Activated CD4-positive, alpha-beta T cell treated with anti-CD3 and anti-CD28 coated beads, Interleukin-2, amount 50 U/mL, for 16 hours (primary cell): ENCODE data around the gene ARMC9.
"Not testable (repeated sequence)": the region's sequence is repeated elsewhere in the genome, so short reads cannot be mapped to it uniquely, and the experiment has no call there.

Experiments used
- DNase-seq: peaks from one replicate; pipeline ENCODE4 v3.0.0-alpha.2; 2020

ARMC9 gene

GRCh38 chr2:231348173-231348572 is 149.7 kb downstream of the ARMC9 start:
- DNase-seq: no peak

GRCh38 chr2:231348704-231349373 is 150.4 kb downstream of the ARMC9 start:
- no peak for DNase-seq

- not testable (repeated sequence) for DNase-seq
Measured at GRCh38 chr2:231349374-231349735, 150.9 kb downstream of the ARMC9 start.

- DNase-seq: no peak
Measured at GRCh38 chr2:231351648-231352047, 153.2 kb downstream of the ARMC9 start.

GRCh38 chr2:231353469-231353868 is 155.0 kb downstream of the ARMC9 start:
- DNase-seq: no peak

- no peak for DNase-seq
Measured at GRCh38 chr2:231355508-231356465, 157.4 kb downstream of the ARMC9 start.

GRCh38 chr2:231356466-231356844 is 158.0 kb downstream of the ARMC9 start:
- DNase-seq: no peak

GRCh38 chr2:231357048-231357447 is 158.6 kb downstream of the ARMC9 start:
- no peak for DNase-seq

- DNase-seq: no peak
Measured at GRCh38 chr2:231357931-231358330, 159.5 kb downstream of the ARMC9 start.

- no peak for DNase-seq
Measured at GRCh38 chr2:231359441-231359840, 161.0 kb downstream of the ARMC9 start.

GRCh38 chr2:231359948-231360347 is 161.5 kb downstream of the ARMC9 start:
- no peak for DNase-seq

- DNase-seq: no peak
Measured at GRCh38 chr2:231360401-231360800, 162.0 kb downstream of the ARMC9 start.

- DNase-seq: no peak
Measured at GRCh38 chr2:231360881-231361371, 162.5 kb downstream of the ARMC9 start.

GRCh38 chr2:231361701-231362554 is 163.5 kb downstream of the ARMC9 start:
- peak; percentile 31 for DNase-seq

GRCh38 chr2:231362555-231363184 is 164.2 kb downstream of the ARMC9 start:
- DNase-seq: no peak

GRCh38 chr2:231364061-231364460 is 165.6 kb downstream of the ARMC9 start:
- DNase-seq: no peak

GRCh38 chr2:231364961-231365810 is 166.8 kb downstream of the ARMC9 start:
- no peak for DNase-seq

GRCh38 chr2:231367178-231367577 is 168.7 kb downstream of the ARMC9 start:
- no peak for DNase-seq

GRCh38 chr2:231369580-231370428 is 171.4 kb downstream of the ARMC9 start:
- no peak for DNase-seq

GRCh38 chr2:231370429-231370748 is 172.0 kb downstream of the ARMC9 start:
- DNase-seq: no peak
